ENCODE data around the gene CCS. TPM values are rescaled to one million over a fixed set of nuclear protein-coding genes. Genes with fewer than 3 reads are reported as not detected.

Gene CCS
- total and polyA plus RNA-seq, 9 of the 15 experiments (the other 6 are each of a cell fraction or from before 2014, with no cell fraction given), result 1.1 to 46.6 (median 26.8) TPM

DNA sequence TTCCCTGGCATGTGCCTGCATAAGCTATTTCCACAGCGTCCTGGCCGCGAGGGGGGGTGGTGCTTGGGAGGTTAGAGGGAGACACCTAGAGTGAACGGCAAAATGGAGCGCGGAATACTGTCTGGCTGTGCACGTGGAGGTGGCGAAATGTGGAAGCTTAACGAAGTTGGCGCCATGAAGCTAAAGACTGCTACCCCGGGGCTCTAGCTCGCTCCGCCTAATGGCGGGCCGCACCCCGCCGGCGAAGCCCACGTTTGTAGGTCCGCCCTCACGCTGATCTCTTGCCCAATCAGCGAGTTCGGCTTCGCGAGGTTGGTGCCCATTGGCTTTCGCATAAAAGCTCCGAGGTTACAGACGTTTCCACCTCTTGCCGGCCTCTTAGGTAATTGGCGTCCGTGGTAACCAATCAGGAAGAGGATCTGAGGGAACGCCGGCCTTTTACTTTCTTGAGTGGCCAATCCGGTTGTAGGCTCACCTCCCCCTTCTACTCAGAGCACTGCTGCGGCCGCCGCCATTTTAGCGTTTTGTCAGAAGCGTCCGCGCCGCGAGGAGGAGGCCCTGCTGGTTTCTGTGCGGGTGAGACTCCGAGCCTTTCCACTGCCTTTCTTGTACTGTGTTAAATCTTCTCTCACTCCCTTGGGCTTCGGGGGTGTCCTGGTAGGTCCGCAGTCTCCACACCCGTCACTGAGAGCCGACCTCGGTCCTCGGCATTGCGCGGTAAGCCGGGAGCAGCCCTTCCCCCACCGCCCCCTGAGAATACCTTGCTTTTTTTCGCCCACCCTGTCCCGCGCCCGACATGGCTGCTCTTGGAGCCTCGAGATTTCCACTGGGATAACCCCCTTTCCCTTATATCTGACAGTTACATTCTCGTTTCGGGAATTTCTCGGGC is 45.4 kb downstream of the CCS start, which contains the start of gene RBM4 (continued):
- TF ChIP-seq ATF4 (CRISPR knock-in tag; IDR thresholded peaks at IDR 0.05), result peak; percentile 38; the same call in 1 of the 2 replicates
- no peak for TF ChIP-seq BCOR (IDR thresholded peaks at IDR 0.05)
- peak; percentile 64 for TF ChIP-seq ZNF134 (CRISPR knock-in tag; conservative IDR thresholded peaks at IDR 0.05)
- TF ChIP-seq ZNF518B (CRISPR knock-in tag; IDR thresholded peaks at IDR 0.05), result 0 out of 2 replicates have a peak, but pooled peaks have one; percentile 15
- TF ChIP-seq MTF1 (CRISPR knock-in tag; IDR thresholded peaks at IDR 0.05; ENCODE audit: borderline replicate concordance), result no peak
- no peak for TF ChIP-seq THRAP3 (IDR thresholded peaks at IDR 0.05; ENCODE audit: borderline replicate concordance)
- no peak for TF ChIP-seq XRCC4 (IDR thresholded peaks at IDR 0.05; ENCODE audit: extremely low read depth, insufficient read depth, insufficient read length)
- no peak for TF ChIP-seq ZNF639 (CRISPR knock-in tag; conservative IDR thresholded peaks at IDR 0.05 in 1 of 2, IDR thresholded peaks at IDR 0.05 in 1 of 2)
- TF ChIP-seq SRSF9 (IDR thresholded peaks at IDR 0.05; ENCODE audit: borderline replicate concordance, low read depth, low read length), result no peak
- peak; percentile 24; the same call in 1 of the 2 replicates for TF ChIP-seq ZNF263 (CRISPR knock-in tag; IDR thresholded peaks at IDR 0.05; ENCODE audit: borderline replicate concordance)
- TF ChIP-seq PTRF (tag; IDR thresholded peaks at IDR 0.05), result no peak
- TF ChIP-seq NRF1 (conservative IDR thresholded peaks at IDR 0.05 in 1 of 2, IDR thresholded peaks at IDR 0.05 in 1 of 2), result peak in 1 of 2 experiments; percentile 36
- peak; percentile 61 for TF ChIP-seq HMGN3 (IDR thresholded peaks at IDR 0.05; ENCODE audit: borderline replicate concordance, extremely low read depth, insufficient read length, low read depth, low read length)
- no peak for TF ChIP-seq NCOR1 (IDR thresholded peaks at IDR 0.05)
- no peak for TF ChIP-seq HNRNPH1 (optimal IDR thresholded peaks at IDR 0.05; ENCODE audit: low read depth, low read length)
- no peak for TF ChIP-seq KAT7 (CRISPR knock-in tag; IDR thresholded peaks at IDR 0.05; ENCODE audit: borderline replicate concordance)
